BE2C (cell line): Measurements from ENCODE around the gene GPC6.

Experiments
- DNase-seq: peaks from one replicate; pipeline ENCODE4 v3.0.0-alpha.2; 2020
- H3K27me3 ChIP-seq: fragments of 250-450 bp; sonication (Bioruptor Pico); 2 replicates; pipeline ENCODE4 v1.5.1; 2020; ENCODE audit warnings: mild to moderate bottlenecking
- H3K36me3 ChIP-seq: fragments of 250-450 bp; sonication (Bioruptor Pico); 2 replicates; pipeline ENCODE4 v1.5.1; 2020; ENCODE audit warnings: mild to moderate bottlenecking
- H3K4me1 ChIP-seq: fragments of 250-450 bp; sonication (Bioruptor Pico); 2 replicates; pipeline ENCODE4 v1.5.1; 2020
- H3K4me3 ChIP-seq: 2 replicates; pipeline ENCODE4 v1.5.1; 2011; ENCODE audit warnings: low read depth, low read length
- H3K9me3 ChIP-seq: fragments of 250-450 bp; sonication (Bioruptor Pico); 2 replicates; pipeline ENCODE4 v1.5.1; 2020
- TF ChIP-seq, protein P1 (sequence below): IDR thresholded peaks from 2 replicates; pipeline ENCODE4 v1.5.1; 2012; ENCODE audit warnings: mild to moderate bottlenecking, low read depth, low read length

Gene GPC6

DNA sequence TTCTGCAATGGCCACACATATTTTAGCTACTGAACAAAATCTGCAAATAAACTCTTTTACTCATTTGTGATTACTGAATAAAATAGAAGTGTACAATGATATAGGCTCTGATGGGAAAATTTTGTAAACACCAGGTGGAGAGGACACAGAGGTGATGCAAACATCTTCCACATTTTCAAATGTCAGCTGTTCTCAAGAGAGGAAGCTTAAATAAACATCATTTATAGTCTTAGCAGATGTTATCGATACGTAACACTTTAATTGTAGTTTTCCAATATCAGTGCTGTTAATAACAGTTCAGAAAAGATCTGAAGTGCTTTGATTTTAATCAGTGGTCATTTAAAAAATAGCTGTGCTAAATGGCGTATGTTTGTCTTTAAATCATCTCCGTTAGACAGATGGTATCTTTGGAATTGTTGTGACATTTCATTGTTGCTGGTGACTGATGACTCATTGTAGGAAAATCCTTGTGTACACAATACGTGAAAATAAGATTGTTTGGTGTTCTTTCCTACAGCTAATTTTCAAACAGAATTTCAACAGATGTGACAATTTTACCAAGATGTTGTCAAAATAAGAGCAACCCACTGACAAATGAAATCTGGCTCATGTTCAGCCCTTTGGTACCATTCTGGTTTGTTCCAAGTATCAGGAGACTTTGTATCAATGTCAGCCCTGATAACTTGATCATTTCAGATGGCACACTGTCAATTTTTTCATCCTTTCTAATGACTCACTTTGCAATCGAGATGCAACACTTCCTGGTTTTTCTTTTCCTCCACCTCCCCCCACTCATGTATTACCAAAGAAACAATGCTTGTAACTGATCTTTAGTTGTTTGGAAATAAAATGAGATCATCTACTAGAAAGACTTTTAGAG, 736.9 kb downstream of the GPC6 start:
- no peak for DNase-seq
- Histone ChIP-seq H3K4me3 (no peak overlapping the region), H3K27me3 (no peaks in the 10 kb centered on the region), H3K36me3 (no peaks in the 10 kb centered on the region), H3K9me3 (no peaks in the 10 kb centered on the region), H3K4me1 (peaks cover 10% of the 10 kb centered on the region)
- TF ChIP-seq, protein P1, sequence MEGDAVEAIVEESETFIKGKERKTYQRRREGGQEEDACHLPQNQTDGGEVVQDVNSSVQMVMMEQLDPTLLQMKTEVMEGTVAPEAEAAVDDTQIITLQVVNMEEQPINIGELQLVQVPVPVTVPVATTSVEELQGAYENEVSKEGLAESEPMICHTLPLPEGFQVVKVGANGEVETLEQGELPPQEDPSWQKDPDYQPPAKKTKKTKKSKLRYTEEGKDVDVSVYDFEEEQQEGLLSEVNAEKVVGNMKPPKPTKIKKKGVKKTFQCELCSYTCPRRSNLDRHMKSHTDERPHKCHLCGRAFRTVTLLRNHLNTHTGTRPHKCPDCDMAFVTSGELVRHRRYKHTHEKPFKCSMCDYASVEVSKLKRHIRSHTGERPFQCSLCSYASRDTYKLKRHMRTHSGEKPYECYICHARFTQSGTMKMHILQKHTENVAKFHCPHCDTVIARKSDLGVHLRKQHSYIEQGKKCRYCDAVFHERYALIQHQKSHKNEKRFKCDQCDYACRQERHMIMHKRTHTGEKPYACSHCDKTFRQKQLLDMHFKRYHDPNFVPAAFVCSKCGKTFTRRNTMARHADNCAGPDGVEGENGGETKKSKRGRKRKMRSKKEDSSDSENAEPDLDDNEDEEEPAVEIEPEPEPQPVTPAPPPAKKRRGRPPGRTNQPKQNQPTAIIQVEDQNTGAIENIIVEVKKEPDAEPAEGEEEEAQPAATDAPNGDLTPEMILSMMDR: no peak

DNA sequence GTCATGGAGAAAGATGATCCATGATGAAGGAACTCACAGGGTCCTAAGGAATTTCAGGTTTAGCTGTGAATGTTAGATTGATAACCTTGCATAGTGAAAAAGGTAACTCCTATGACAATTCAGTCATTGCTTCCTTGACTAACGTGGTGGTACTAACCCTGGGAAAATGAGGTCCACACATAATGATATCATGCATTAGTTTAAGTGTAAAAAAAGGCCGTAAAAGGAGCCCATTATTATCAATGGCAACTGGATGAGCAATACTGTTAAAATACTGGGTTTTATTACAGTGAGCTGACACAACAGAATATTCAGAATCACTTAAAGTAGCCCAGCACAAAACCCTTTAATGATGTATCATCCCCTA, 737.5 kb downstream of the GPC6 start:
- no peaks in the 10 kb centered on the region for H3K9me3 ChIP-seq
- H3K4me3 ChIP-seq: no peak overlapping the region
- no peak for DNase-seq

GRCh38 chr13:93965587-93965986, 739.0 kb downstream of the GPC6 start:
- DNase-seq: no peak
- Histone ChIP-seq H3K36me3 (no peaks in the 10 kb centered on the region), H3K4me1 (peaks cover 6% of the 10 kb centered on the region; the same call in 1 of the 2 replicates), H3K4me3 (no peak overlapping the region), H3K9me3 (no peaks in the 10 kb centered on the region), H3K27me3 (no peaks in the 10 kb centered on the region)
- TF ChIP-seq, protein P1: no peak

More for the DNA sequence above, 737.5 kb downstream of the GPC6 start:
- no peaks in the 10 kb centered on the region for H3K27me3 ChIP-seq
- TF ChIP-seq, protein P1: no peak
- no peaks in the 10 kb centered on the region for H3K36me3 ChIP-seq
- peaks cover 10% of the 10 kb centered on the region for H3K4me1 ChIP-seq

- H3K4me1 ChIP-seq: peaks cover 10% of the 10 kb centered on the region; the same call in 1 of the 2 replicates
These were observed 739.8 kb downstream of the GPC6 start for GRCh38 chr13:93966267-93966936.

DNA sequence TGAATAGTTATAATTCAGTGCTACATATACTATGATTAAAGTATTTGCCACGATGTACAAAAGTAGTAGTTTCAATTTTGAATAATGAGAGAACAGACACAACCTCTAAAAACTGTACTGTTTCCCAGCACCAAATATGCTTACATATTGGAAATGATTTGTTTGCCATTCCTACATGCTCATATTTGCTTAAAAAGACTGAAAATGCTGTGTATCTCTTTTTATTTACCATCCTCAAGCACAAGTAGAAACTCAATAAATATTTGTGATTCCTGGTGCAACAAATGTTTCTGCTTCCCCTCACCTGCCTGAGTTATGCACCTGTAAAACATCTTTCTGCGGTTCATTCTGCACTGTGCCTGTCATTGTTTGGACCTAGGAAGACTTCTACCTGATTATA, 740.7 kb downstream of the GPC6 start:
- no peak for DNase-seq
- TF ChIP-seq, protein P1: no peak
- H3K4me1 ChIP-seq: peaks cover 10% of the 10 kb centered on the region; the same call in 1 of the 2 replicates
- H3K9me3 ChIP-seq: no peaks in the 10 kb centered on the region
- H3K4me3 ChIP-seq: no peak overlapping the region
- H3K27me3 ChIP-seq: no peaks in the 10 kb centered on the region
- H3K36me3 ChIP-seq: no peaks in the 10 kb centered on the region

More at GRCh38 chr13:93966267-93966936, 739.8 kb downstream of the GPC6 start:
- Histone ChIP-seq H3K9me3 (no peaks in the 10 kb centered on the region), H3K27me3 (no peaks in the 10 kb centered on the region), H3K36me3 (no peaks in the 10 kb centered on the region), H3K4me3 (no peak overlapping the region)
- DNase-seq: no peak
- TF ChIP-seq, protein P1: no peak
